SK-N-SH (cell line): ENCODE data around the gene ICAM5. TPM values are rescaled to one million over a fixed set of nuclear protein-coding genes. Genes with fewer than 3 reads are reported as not detected.

Experiments
- CTCF ChIA-PET: fragments of 300-600, 350-600 bp; formaldehyde crosslinking; extraction: SDS; loops from one replicate; lab custom pipeline; 2021; lab: Yijun Ruan, JAX
- POLR2A ChIA-PET: fragments of 350-600 bp; sonication (Branson Sonifier 250); formaldehyde crosslinking; extraction: SDS; loops from one replicate; lab custom pipeline; 2020; ENCODE audit warnings: antibody characterized with exemption, inconsistent platforms; lab: Yijun Ruan, JAX
- DNase-seq: peaks from one replicate; pipeline ENCODE4 v3.0.0; 2012
- H2AFZ ChIP-seq: fragments of 200-600 bp; sonication (generic); 2 replicates; pipeline ENCODE4 v1.8.1; 2016; ENCODE audit warnings: antibody characterized with exemption, mild to moderate bottlenecking, low read depth
- H3F3A ChIP-seq: fragments of 200-600 bp; sonication (generic); replicated peaks from 2 replicates; pipeline ENCODE3; 2016; ENCODE audit warnings: antibody characterized with exemption, mild to moderate bottlenecking; ENCODE audit not compliant: insufficient read depth
- H3K27ac ChIP-seq, 2 experiments: fragments of 200-500 bp in 1 of 2; fragments of 200-600 bp in 1 of 2; sonication (Bioruptor generic) in 1 of 2; sonication (generic), shearing (Covaris generic) in 1 of 2; 2 replicates each; pipeline versions ENCODE4 v1.5.1 to v1.6.1; 2014 to 2016; ENCODE audit warnings: low read depth in 2 of 2, inconsistent platforms in 1 of 2, low read length in 1 of 2, mild to moderate bottlenecking in 1 of 2, mixed read lengths in 1 of 2
- H3K27me3 ChIP-seq: fragments of 200-600 bp; sonication (generic), shearing (Covaris generic); 2 replicates; pipeline ENCODE4 v1.6.1; 2016; ENCODE audit warnings: mixed run types; ENCODE audit not compliant: insufficient read depth
- H3K36me3 ChIP-seq, 2 experiments: fragments of 200-500 bp in 1 of 2; fragments of 200-600 bp in 1 of 2; sonication (Bioruptor generic) in 1 of 2; sonication (generic) in 1 of 2; replicated peaks in 1 of 2; 2 replicates each; pipeline versions ENCODE3 to v1.5.1; 2014 to 2016; ENCODE audit warnings: low read length in 1 of 2, mild to moderate bottlenecking in 1 of 2; ENCODE audit not compliant: insufficient read depth in 2 of 2, control insufficient read depth in 1 of 2
- H3K4me1 ChIP-seq, 2 experiments: fragments of 200-500 bp in 1 of 2; fragments of 200-600 bp in 1 of 2; sonication (Bioruptor generic) in 1 of 2; sonication (generic), shearing (Covaris generic) in 1 of 2; 2 replicates each; pipeline versions ENCODE4 v1.5.1 to v1.6.1; 2014 to 2016; ENCODE audit warnings: low read depth in 1 of 2, low read length in 1 of 2, mixed run types in 1 of 2; ENCODE audit not compliant: insufficient read depth in 2 of 2, control insufficient read depth in 1 of 2
- H3K4me2 ChIP-seq: fragments of 200-600 bp; sonication (generic), shearing (Covaris generic); 2 replicates; pipeline ENCODE4 v1.6.1; 2017; ENCODE audit warnings: mixed run types
- H3K4me3 ChIP-seq, 2 experiments: fragments of 200-500 bp in 1 of 2; fragments of 200-600 bp in 1 of 2; sonication (Bioruptor generic) in 1 of 2; sonication (generic), shearing (Covaris generic) in 1 of 2; 2 replicates each; pipeline versions ENCODE4 v1.5.1 to v1.8.1; 2014 to 2016; ENCODE audit warnings: low read depth in 2 of 2, inconsistent platforms in 1 of 2, low read length in 1 of 2, mild to moderate bottlenecking in 1 of 2, mixed read lengths in 1 of 2, moderate library complexity in 1 of 2
- H3K79me2 ChIP-seq: fragments of 200-600 bp; sonication (generic); 2 replicates; pipeline ENCODE4 v1.8.1; 2017; ENCODE audit warnings: mild to moderate bottlenecking; ENCODE audit not compliant: insufficient read depth
- H3K9ac ChIP-seq: fragments of 200-600 bp; sonication (generic); 2 replicates; pipeline ENCODE4 v1.6.1; 2017; ENCODE audit warnings: mixed run types
- H3K9me2 ChIP-seq: fragments of 200-600 bp; sonication (generic); 2 replicates; pipeline ENCODE4 v1.6.1; 2017; ENCODE audit warnings: mixed run types
- H3K9me3 ChIP-seq: fragments of 200-600 bp; sonication (generic); 2 replicates; pipeline ENCODE4 v1.6.1; 2017; ENCODE audit warnings: mixed run types, mild to moderate bottlenecking, moderate library complexity
- H4K20me1 ChIP-seq: fragments of 200-600 bp; sonication (generic); 2 replicates; pipeline ENCODE4 v1.6.1; 2017; ENCODE audit warnings: mild to moderate bottlenecking, mixed run types; ENCODE audit not compliant: insufficient read depth
- EZH2phosphoT487 ChIP-seq: fragments of 200-600 bp; sonication (generic); IDR thresholded peaks from 2 replicates; pipeline ENCODE4 v1.6.1; 2017; ENCODE audit warnings: low read depth, mixed run types, mild to moderate bottlenecking, antibody characterized with exemption, moderate library complexity, borderline replicate concordance
- MXI1 ChIP-seq: IDR thresholded peaks from 2 replicates; pipeline ENCODE4 v1.6.1; 2012; ENCODE audit warnings: mild to moderate bottlenecking, low read depth, low read length, improper control_type of control experiment
- PBX3 ChIP-seq: IDR thresholded peaks from 2 replicates; pipeline ENCODE4; 2012
- POLR2AphosphoS5 ChIP-seq: IDR thresholded peaks from 2 replicates; pipeline ENCODE4 v1.6.1; 2012; ENCODE audit warnings: low read depth, low read length
- RAD21 ChIP-seq: IDR thresholded peaks from 2 replicates; pipeline ENCODE4 v1.6.1; 2012; ENCODE audit warnings: mild to moderate bottlenecking, low read length
- RFX5 ChIP-seq: IDR thresholded peaks from 2 replicates; pipeline ENCODE4 v1.6.1; 2012; ENCODE audit warnings: mild to moderate bottlenecking, improper control_type of control experiment, low read length
- SIN3A ChIP-seq: IDR thresholded peaks from 2 replicates; pipeline ENCODE4 v1.6.1; 2012; ENCODE audit warnings: low read depth, mild to moderate bottlenecking, low read length, moderate library complexity, borderline replicate concordance
- SMC3 ChIP-seq: IDR thresholded peaks from 2 replicates; pipeline ENCODE4 v1.6.1; 2012; ENCODE audit warnings: low read depth, low read length, improper control_type of control experiment
- TAF1 ChIP-seq: IDR thresholded peaks from 2 replicates; pipeline ENCODE4 v1.6.1; 2012; ENCODE audit warnings: low read depth, mild to moderate bottlenecking, low read length, moderate library complexity, borderline replicate concordance
- WGBS: methylation state at CpG from one replicate; pipeline ENCODE4 v1.1.6; 2017; ENCODE audit warnings: low lambda C conversion rate; 5-methylcytosine and 5-hydroxymethylcytosine counted together
- polyA plus RNA-seq, 3 experiments: library from polyadenylated mRNA; depleted of rRNA; stranded (reverse); fragments of >200 nt; gene quantifications; 2 replicates each; pipeline ENCODE4 v1.2.3, GENCODE V29; 2012
- TF ChIP-seq, protein P1 (sequence below): fragments of 200-600 bp; sonication (generic); IDR thresholded peaks from 2 replicates; pipeline ENCODE4 v1.6.1; 2017; ENCODE audit warnings: antibody characterized with exemption, mild to moderate bottlenecking, moderate library complexity

ICAM5 gene
- polyA plus RNA-seq, 1 of the 3 experiments (the other 2 are of a cell fraction): 5.2 TPM

DNA sequence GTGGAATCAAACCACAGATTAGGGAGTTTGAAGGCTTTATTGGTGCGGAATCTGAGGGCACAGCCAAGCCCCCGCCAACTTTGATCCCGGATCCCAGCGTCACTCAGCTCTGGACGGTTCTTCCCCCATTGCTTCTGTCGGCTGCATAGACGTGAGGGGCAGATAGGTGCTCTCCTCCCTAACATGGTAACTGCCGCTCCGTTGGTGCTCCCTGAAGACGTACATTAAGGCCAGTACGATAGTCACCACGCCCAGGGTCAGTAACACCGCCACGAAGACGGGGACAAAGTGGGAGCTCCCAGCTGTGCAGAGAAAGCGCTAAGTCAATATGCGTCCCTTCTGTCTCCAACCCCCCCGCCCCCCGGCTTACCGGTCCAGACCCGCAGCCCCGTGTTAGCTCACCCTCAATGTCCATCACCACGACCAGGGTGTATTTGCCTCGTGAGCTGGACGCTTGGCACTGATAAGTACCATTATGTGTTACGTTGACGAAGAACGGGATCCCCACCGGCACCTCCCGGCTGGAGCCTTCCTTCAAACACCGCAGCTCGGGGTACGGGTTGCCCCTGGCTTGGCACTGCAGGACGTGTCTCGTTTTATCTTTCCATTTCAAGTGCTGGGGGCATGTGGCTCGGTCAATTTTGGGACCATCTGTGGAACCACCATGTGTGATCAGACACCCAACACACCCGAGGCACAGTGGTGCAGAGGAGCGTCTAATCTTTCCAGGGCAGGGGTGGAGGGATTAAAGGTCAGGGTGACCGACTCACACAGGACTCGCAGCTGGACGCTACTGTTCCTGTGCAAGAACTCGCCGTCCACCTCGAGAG is 44.2 kb downstream of the ICAM5 start:
- no peaks in the 10 kb centered on the region for H3K27me3 ChIP-seq
- H3K9ac ChIP-seq: peak overlapping the region; percentile 97; the same call in 1 of the 2 replicates
- no peaks in the 10 kb centered on the region for H3F3A ChIP-seq
- no peak for DNase-seq
- peak overlapping the region; percentile 81 to 95 for H3K4me3 ChIP-seq
- peak overlapping the region; percentile 66 for H2AFZ ChIP-seq
- WGBS: under 1% methylated on average over 22 of the region's 44 CpGs
- H3K36me3 ChIP-seq: peaks cover 12 to 13% of the 10 kb centered on the region in 2 experiments
- peaks cover 0 to 22% of the 10 kb centered on the region in 2 experiments; a peak in 1 of 4 replicates for H3K4me1 ChIP-seq
- H3K9me3 ChIP-seq: no peaks in the 10 kb centered on the region
- POLR2A ChIA-PET: interaction anchor here (0.8 to 1.9 kb wide), 7 partner anchors 9 to 195 kb away, joined by 3 to 15 read pairs (median 4); partner anchors contain the start of genes CDC37 and TYK2
- CTCF ChIA-PET: interaction anchor here (0.7 to 3.3 kb wide), 9 partner anchors 9 to 75 kb away, joined by 3 to 18 read pairs (median 3); partner anchors contain the start of genes ICAM1 and TYK2
- peak overlapping the region; percentile 74 to 97; a peak in 3 of 4 replicates for H3K27ac ChIP-seq
- H3K4me2 ChIP-seq: peak overlapping the region; percentile 97
- peaks cover 49% of the 10 kb centered on the region for H3K79me2 ChIP-seq
- H3K9me2 ChIP-seq: no peaks in the 10 kb centered on the region
- H4K20me1 ChIP-seq: peaks cover 27% of the 10 kb centered on the region
- TF ChIP-seq, protein P1, sequence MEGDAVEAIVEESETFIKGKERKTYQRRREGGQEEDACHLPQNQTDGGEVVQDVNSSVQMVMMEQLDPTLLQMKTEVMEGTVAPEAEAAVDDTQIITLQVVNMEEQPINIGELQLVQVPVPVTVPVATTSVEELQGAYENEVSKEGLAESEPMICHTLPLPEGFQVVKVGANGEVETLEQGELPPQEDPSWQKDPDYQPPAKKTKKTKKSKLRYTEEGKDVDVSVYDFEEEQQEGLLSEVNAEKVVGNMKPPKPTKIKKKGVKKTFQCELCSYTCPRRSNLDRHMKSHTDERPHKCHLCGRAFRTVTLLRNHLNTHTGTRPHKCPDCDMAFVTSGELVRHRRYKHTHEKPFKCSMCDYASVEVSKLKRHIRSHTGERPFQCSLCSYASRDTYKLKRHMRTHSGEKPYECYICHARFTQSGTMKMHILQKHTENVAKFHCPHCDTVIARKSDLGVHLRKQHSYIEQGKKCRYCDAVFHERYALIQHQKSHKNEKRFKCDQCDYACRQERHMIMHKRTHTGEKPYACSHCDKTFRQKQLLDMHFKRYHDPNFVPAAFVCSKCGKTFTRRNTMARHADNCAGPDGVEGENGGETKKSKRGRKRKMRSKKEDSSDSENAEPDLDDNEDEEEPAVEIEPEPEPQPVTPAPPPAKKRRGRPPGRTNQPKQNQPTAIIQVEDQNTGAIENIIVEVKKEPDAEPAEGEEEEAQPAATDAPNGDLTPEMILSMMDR: no peak
- TF ChIP-seq SIN3A (no peak), TAF1 (no peak), EZH2phosphoT487 (no peak), RAD21 (no peak), POLR2AphosphoS5 (no peak), MXI1 (no peak; the same call in 1 of the 2 replicates), SMC3 (no peak), RFX5 (no peak), PBX3 (no peak)
